ENCODE measurements around the gene OLFM1.
"Not testable (repeated sequence)": the region's sequence is repeated elsewhere in the genome, so short reads cannot be mapped to it uniquely, and the experiment has no call there.

The OLFM1 gene

GRCh38 chr9:135061441-135061840, 26.0 kb upstream of the OLFM1 start:
- no peak for DNase-seq

DNA sequence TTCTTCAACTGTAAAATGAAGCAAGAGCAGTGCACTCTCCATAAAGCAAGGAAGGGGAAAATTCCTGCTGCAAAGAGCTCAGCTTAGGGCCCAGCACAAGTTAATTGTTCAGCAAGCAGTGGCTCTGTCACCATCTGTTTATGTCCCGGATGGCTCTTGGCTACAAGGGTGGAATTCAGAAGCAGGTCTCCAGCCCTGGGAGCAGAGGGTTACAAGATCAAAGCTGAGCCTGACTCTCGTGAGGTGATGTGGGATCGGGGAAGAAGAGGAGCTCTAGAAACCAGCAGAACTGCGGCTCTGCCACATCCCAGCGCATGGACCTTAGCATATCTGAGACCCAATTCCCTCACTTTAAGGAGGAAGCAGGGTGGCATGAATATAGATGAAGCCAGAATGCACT, 25.2 kb upstream of the OLFM1 start:
- no peak for DNase-seq

DNA sequence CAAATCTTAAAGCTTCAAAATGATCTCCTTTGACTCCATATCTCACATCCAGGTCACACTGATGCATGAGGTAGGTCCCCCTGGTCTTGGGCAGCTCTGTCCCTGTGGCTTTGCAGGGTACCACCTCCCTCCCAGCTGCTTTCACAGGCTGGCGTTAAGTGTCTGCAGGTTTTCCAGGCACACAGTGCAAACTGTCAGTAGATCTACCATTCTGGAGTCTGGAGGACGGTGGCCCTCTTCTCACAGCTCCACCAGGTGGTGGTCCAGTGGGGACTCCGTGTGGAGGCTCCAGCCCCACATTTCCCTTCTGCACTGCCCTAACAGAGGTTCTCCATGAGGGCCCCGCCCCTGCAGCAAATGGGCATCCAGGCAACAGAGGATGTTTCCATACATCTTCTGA, 24.0 kb upstream of the OLFM1 start:
- not testable (repeated sequence) for DNase-seq

- not testable (repeated sequence) for DNase-seq
Observed at GRCh38 chr9:135063888-135064287, 23.6 kb upstream of the OLFM1 start.

GRCh38 chr9:135065151-135065550, 22.3 kb upstream of the OLFM1 start:
- DNase-seq: no peak

DNA sequence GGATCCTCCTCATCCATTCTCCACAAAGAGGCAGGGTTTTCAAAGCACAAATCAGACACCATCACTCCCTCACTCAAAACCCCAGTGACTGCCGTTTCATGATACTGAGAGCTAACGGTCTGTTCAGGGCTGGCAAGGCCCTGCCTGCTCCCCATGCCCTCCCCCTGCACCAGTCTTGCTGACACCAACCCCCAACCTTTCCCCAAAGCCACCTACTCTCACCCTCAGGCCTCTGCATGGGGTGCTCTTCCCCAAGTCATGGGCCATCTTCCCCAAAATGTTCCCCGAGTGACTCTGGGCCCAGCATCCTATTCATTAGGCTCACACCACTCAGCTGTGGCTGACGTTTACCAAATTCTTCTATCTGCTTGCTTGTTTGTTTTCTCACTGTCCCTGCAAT, 21.7 kb upstream of the OLFM1 start:
- no peak for DNase-seq

GRCh38 chr9:135066291-135066690, 21.2 kb upstream of the OLFM1 start:
- DNase-seq: no peak

GRCh38 chr9:135067096-135067710, 20.3 kb upstream of the OLFM1 start:
- DNase-seq: no peak

- no peak for DNase-seq
Observed at GRCh38 chr9:135068776-135069415, 18.6 kb upstream of the OLFM1 start.

DNA sequence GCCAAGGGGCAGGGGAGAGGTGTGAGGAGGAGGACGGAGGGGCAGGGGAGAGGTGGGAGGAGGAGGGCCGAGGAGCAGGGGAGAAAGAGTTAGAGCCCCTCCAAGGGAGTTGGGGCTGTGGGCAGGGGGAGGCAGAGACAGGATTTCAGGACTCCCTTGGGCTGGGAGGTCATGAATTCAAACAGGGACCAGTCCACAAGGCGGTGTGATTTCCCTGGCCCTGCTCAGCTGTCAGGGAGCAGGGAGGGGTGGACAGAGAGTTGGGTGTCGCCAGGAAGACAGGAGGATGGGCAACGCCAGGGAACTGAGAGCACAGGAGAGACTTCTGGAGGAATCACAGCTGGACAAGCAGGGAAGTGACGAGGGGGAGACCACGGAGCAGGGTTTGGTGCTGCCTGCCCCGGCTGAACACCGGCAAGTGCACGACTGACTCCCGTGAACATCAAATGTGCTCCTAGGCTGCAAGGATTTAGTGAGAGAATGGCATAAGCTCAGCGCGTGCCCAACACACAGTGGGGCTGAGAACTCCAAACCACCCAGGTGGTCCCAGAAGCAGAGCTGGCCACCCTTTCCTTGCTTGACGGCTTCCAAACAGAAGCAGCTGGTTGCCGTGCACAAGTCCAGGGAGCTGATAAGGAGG, 17.8 kb upstream of the OLFM1 start:
- DNase-seq: no peak

- no peak for DNase-seq
Observed at GRCh38 chr9:135070198-135070951, 17.1 kb upstream of the OLFM1 start.

- no peak for DNase-seq
Observed at GRCh38 chr9:135070964-135071735, 16.3 kb upstream of the OLFM1 start.

- no peak for DNase-seq
Observed at GRCh38 chr9:135073081-135073740, 14.3 kb upstream of the OLFM1 start.

DNA sequence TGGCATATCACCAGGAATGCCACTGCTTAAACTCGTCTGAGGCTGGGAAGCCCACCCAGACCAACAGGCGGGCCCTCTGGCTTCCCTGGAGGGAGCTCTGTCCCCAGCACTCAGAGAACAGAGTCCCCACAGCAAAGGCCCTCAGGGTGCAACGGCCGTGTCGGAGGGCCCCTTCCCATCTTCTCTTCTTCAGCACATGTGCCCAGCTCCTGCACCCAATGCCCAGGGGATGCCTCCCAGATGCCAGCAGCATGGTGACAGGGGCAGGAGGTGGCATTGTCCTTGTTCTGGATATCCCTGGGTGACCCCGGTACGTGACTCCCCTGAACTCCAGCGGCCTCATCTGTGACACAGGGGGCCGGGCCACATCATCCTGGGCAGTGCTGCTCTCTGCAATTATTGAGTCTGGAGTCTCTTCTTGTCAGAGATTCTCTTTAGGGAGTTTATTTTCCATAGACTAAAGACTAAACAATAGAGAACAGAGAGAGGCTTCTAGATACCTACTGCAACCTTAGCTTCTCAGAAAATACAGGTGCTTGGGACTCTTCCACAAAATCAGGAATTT, 13.6 kb upstream of the OLFM1 start:
- no peak for DNase-seq

GRCh38 chr9:135074354-135075233, 12.9 kb upstream of the OLFM1 start:
- no peak for DNase-seq

DNA sequence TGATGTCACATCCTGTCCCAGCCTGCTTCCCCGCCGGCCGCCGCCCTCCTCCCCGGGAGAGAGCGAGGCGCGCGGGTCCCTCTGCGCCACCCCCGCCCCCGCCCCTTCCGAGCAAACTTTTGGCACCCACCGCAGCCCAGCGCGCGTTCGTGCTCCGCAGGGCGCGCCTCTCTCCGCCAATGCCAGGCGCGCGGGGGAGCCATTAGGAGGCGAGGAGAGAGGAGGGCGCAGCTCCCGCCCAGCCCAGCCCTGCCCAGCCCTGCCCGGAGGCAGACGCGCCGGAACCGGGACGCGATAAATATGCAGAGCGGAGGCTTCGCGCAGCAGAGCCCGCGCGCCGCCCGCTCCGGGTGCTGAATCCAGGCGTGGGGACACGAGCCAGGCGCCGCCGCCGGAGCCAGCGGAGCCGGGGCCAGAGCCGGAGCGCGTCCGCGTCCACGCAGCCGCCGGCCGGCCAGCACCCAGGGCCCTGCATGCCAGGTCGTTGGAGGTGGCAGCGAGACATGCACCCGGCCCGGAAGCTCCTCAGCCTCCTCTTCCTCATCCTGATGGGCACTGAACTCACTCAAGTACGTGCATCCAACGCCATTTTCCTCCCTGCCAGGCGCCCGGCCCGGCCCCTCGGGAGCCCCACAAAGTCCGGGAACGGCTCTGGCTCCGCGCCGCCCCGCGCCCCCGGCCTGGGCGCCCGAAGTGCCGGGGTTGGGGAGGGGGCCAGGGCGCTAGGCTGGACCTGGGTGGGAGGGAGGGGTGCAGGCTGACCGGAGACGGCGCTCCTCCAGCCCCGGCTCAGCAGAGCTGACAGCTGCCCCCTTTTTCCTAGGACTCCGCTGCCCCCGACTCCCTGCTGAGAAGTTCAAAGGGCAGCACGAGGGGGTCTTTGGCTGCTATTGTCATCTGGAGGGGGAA, 12.0 kb upstream of the OLFM1 start:
- DNase-seq: no peak

GRCh38 chr9:135076143-135076875, 11.2 kb upstream of the OLFM1 start:
- no peak for DNase-seq

GRCh38 chr9:135076876-135077430, 10.5 kb upstream of the OLFM1 start:
- no peak for DNase-seq
